Right forelimb (tissue), 1 donor: ENCODE measurements around the gene NKAIN4.
A peak's percentile ranks its signal among the peaks of the same experiment; 100 is the strongest.
"Not testable (repeated sequence)": the region's sequence is repeated elsewhere in the genome, so short reads cannot be mapped to it uniquely, and the experiment has no call there.

Source experiments
- DNase-seq: peaks from one replicate; pipeline ENCODE4 v3.0.0-alpha.2; 2018

Gene NKAIN4

GRCh38 chr20:63255931-63256704 is 1.9 kb upstream of the NKAIN4 start:
- DNase-seq: no peak

GRCh38 chr20:63254606-63255384 is 532 bp upstream of the NKAIN4 start:
- DNase-seq: peak; percentile 67

- peak; percentile 79 for DNase-seq
These were observed 628 bp downstream of the NKAIN4 start for GRCh38 chr20:63253438-63254231.

GRCh38 chr20:63253065-63253437 is 1.2 kb downstream of the NKAIN4 start:
- DNase-seq: no peak

GRCh38 chr20:63252284-63252711 is 2.0 kb downstream of the NKAIN4 start:
- no peak for DNase-seq

- not testable (repeated sequence) for DNase-seq
These were observed 2.9 kb downstream of the NKAIN4 start for GRCh38 chr20:63251350-63251749.

GRCh38 chr20:63249891-63250290 is 4.4 kb downstream of the NKAIN4 start:
- no peak for DNase-seq

- no peak for DNase-seq
These were observed 5.2 kb downstream of the NKAIN4 start for GRCh38 chr20:63248835-63249591.

- no peak for DNase-seq
These were observed 6.5 kb downstream of the NKAIN4 start for GRCh38 chr20:63247671-63248228.

- no peak for DNase-seq
These were observed 7.6 kb downstream of the NKAIN4 start for GRCh38 chr20:63246490-63247288.

- no peak for DNase-seq
These were observed 9.8 kb downstream of the NKAIN4 start for GRCh38 chr20:63244468-63244867.

GRCh38 chr20:63243604-63244247 is 10.5 kb downstream of the NKAIN4 start:
- DNase-seq: no peak

GRCh38 chr20:63242736-63243135 is 11.5 kb downstream of the NKAIN4 start:
- no peak for DNase-seq

GRCh38 chr20:63241272-63241671 is 13.0 kb downstream of the NKAIN4 start:
- DNase-seq: no peak

- DNase-seq: no peak
These were observed 14.3 kb downstream of the NKAIN4 start for GRCh38 chr20:63240004-63240403.

- DNase-seq: no peak
These were observed 14.8 kb downstream of the NKAIN4 start for GRCh38 chr20:63239431-63239830.

GRCh38 chr20:63238514-63239125 is 15.6 kb downstream of the NKAIN4 start:
- no peak for DNase-seq

- DNase-seq: no peak
These were observed 16.2 kb downstream of the NKAIN4 start for GRCh38 chr20:63238031-63238430.

GRCh38 chr20:63236116-63236837 is 18.0 kb downstream of the NKAIN4 start:
- no peak for DNase-seq
